Left forelimb (tissue), 1 donor: ENCODE data around the gene PRRC1.
"Not testable (repeated sequence)": the region's sequence is repeated elsewhere in the genome, so short reads cannot be mapped to it uniquely, and the experiment has no call there.

ENCODE experiments used
- DNase-seq: peaks from one replicate; pipeline ENCODE4 v3.0.0-alpha.2; 2018; ENCODE audit warnings: low spot score

Gene PRRC1

GRCh38 chr5:127517480-127518318 lies at the start of gene PRRC1:
Gene PRRC1 (plus strand): TSS chr5:127517640. CDS start chr5:127523480, 5,840 bp downstream.
- peak; percentile 89 for DNase-seq

- no peak for DNase-seq
These were observed 46.2 kb upstream of the PRRC1 start for GRCh38 chr5:127471211-127471610.

GRCh38 chr5:127472700-127473099 lies 44.7 kb upstream of the PRRC1 start:
- no peak for DNase-seq

- no peak for DNase-seq
These were observed 31.0 kb upstream of the PRRC1 start for GRCh38 chr5:127486471-127486870.

- no peak for DNase-seq
These were observed 24.3 kb upstream of the PRRC1 start for GRCh38 chr5:127492854-127493738.

GRCh38 chr5:127498548-127498947 lies 18.9 kb upstream of the PRRC1 start:
- no peak for DNase-seq

GRCh38 chr5:127505905-127506304 lies 11.5 kb upstream of the PRRC1 start:
- DNase-seq: no peak

GRCh38 chr5:127506616-127507015 lies 10.8 kb upstream of the PRRC1 start:
- DNase-seq: no peak

GRCh38 chr5:127508644-127509373 lies 8.6 kb upstream of the PRRC1 start:
- no peak for DNase-seq

GRCh38 chr5:127513408-127513970 lies 4.0 kb upstream of the PRRC1 start:
- DNase-seq: no peak

GRCh38 chr5:127514816-127515215 lies 2.6 kb upstream of the PRRC1 start:
- no peak for DNase-seq

- no peak for DNase-seq
These were observed 1.6 kb upstream of the PRRC1 start for GRCh38 chr5:127515693-127516440.

GRCh38 chr5:127517110-127517479 lies 345 bp upstream of the PRRC1 start:
- no peak for DNase-seq

GRCh38 chr5:127518319-127518621 lies 830 bp downstream of the PRRC1 start:
- DNase-seq: no peak

GRCh38 chr5:127519527-127519926 lies 2.1 kb downstream of the PRRC1 start:
- no peak for DNase-seq

- no peak for DNase-seq
These were observed 3.8 kb downstream of the PRRC1 start for GRCh38 chr5:127521138-127521770.

- DNase-seq: no peak
These were observed 7.7 kb downstream of the PRRC1 start for GRCh38 chr5:127525181-127525580.

GRCh38 chr5:127529904-127530682 lies 12.7 kb downstream of the PRRC1 start:
- no peak for DNase-seq

- no peak for DNase-seq
These were observed 19.2 kb downstream of the PRRC1 start for GRCh38 chr5:127536687-127537086.

GRCh38 chr5:127540553-127540952 lies 23.1 kb downstream of the PRRC1 start:
- DNase-seq: not testable (repeated sequence)
